ENCODE results near the gene HDAC4. TPM values are rescaled to one million over a fixed set of nuclear protein-coding genes. Genes with fewer than 3 reads are reported as not detected.

The HDAC4 gene
- total RNA-seq, 1 experiment from 2014 or later, result 5.5 TPM

DNA sequence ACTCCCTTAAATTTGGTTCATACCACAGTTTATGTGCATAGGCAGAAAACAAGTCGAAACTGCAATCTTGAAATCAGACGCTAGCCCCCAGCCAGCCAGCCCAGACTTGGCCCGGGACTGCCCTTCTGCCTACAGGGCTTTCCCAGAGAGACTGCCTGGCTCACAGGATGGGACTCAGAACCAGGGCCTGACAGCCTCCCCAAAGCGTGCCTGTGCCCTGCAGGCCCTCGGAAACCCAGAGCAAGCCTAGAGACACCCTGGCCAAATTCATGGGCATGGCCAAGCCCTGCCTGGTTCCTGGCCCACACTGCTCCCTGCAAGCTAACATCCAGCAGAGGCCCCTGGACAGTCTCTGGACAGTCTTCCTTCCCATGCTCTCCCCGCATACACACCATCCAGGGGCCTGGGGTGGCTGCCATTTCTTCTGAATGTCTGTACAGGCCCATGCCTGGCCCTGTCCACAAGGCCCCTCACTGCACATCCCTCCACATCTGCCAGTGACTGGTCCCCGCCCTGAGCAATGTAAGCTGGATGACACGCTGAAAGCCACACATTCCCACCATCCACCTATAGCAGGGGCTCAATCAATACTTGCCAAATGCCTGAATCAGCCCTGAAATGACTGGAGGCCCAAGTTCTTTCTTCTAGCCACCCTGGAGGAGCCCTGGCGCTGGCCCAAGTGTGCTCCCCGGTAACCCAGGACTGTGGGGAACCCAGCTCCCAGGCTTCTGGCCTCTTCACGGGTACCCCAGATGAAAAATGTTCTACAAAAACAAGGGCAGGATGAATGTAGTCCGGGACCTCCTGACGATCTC lies 73.1 kb downstream of the HDAC4 start:
- no peak for DNase-seq (ENCODE audit: low read depth)

- DNase-seq (ENCODE audit: low read depth), result peak; percentile 64
Observed at GRCh38 chr2:239326831-239327535, 73.8 kb downstream of the HDAC4 start.

DNA sequence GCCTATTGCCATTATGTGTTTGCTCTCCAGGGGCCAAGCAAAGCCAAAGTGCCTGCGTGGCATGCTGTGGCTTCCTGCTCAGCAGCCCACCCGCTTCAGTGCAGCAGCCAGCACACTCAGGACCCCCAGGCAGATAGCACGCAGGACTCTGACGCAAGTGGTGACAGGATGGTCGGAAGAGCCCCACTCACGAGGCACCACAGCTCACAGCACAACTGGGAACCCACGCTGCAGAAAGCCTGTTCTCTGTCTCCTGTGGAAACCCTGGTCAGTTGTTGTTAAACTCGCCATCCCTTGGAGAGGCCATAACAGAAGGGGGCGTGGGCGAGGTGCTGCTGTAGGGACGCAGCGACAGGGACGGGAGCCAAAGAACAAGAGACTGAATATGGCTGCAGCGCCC lies 76.4 kb downstream of the HDAC4 start:
- no peak for DNase-seq (ENCODE audit: low read depth)

GRCh38 chr2:239323447-239323846 lies 77.4 kb downstream of the HDAC4 start:
- no peak for DNase-seq (ENCODE audit: low read depth)

DNA sequence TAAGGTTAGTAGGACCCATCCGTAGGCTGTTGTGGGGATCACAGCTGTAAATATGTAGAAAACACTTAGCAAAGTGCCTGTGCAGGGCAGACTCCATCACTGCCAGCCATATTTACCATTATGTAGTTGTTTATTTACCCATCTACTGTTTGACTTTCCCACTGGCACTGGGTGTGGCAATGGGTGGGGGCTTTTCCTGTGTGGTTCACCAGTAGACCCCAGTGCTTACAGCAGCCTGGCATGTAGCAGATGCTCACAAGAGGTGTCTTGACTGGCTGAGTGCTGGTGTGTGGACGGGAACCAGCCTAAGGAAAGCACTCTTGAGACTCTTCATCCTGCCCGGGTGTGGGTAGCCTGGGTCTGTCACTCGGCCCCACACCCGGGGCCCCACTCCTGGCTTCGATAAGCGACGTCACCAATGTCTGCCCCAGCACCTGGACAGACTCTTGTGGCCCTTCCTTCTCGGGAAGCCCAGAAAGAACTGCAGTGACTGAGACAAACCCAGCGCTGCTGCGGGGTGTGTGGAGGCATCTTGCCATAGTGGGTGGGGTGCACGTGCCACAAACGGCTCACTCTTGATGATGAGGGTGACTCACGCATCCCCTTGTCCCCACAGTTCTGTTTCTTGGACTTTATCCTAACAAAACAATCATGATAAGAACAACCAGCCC lies 78.3 kb downstream of the HDAC4 start:
- DNase-seq (ENCODE audit: low read depth), result peak; percentile 83

GRCh38 chr2:239321596-239322415 lies 79.0 kb downstream of the HDAC4 start:
- no peak for DNase-seq (ENCODE audit: low read depth)

DNA sequence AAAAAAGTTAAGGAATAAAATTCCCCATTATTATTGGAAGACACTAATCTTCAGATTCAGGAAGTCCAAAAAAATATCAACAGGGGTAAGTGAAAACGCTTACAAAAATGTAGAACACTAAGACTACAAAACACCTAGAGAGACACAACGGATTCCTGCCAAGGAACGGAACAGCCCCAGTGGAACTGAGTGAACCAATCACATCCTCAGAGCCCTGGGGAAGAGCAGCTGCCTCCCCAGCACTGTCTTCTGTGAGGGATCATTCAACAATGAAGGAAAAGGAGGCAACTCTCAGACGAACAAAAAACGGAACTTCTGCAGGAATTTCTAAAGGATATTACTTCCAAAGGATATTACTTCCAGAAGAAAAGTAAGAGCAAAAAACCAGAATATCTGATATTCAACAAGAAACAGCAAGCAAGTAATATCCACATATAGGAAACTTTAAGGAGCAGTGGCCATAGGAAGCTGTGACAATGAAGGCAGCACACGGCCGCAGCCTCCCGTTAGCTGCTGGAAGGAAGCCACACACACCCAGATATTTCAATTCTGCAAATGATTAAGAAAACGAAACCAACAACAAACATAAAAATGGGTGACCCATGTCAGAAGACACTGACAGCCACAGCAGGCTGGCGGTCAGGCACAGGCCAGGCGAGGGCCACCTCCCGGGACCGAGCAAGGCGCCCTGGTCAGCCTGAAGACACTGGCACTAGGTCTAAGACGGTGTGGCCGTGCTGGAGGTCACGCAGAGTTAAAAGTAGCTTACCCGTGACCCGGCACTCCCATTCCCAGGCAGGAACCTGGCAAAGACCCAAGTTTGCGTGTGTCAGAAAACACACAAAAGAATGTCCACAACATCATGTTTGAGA lies 81.8 kb downstream of the HDAC4 start:
- peak; percentile 53 for DNase-seq (ENCODE audit: low read depth)

GRCh38 chr2:239318151-239318611 lies 82.6 kb downstream of the HDAC4 start:
- no peak for DNase-seq (ENCODE audit: low read depth)

- DNase-seq (ENCODE audit: low read depth), result peak; percentile 36
Observed at GRCh38 chr2:239316562-239317465, 84.0 kb downstream of the HDAC4 start.

DNA sequence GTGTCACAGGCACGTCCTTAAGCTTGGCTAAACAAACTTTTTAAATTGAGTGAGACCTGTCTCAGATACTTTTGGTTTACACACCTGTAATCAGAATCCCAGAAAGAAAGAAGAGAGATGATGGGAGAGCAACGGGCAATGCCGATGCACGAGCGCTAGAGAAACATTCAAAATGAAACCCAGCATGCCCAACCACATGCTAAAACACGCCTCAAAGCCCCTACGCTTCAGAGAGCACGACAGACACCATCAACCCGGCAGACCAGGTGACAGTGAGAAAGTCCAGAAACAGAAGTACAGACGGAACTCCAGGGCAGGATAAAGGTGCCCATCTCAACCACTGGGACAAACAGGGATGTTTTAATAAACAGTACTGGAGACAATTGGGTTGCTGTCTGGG lies 85.5 kb downstream of the HDAC4 start:
- no peak for DNase-seq (ENCODE audit: low read depth)

DNA sequence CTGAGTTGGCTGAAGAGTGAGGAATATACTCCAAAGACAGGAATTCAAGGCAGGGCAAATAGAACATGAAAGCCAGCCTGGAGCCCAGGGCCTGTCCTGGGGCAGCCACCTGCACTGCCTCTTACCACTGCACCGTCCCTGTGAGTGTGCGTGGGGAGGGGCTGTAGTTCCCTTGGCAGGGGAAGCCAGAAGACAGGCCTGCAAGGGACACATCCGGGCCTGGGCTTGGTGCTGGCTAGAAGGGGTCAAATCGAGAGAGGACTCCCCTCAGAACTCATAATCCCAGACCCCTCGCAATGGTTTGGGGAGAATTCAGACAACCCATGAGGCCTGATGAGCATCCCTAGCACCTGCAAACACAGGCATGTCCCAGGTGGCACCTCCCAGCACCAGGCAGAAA lies 87.0 kb downstream of the HDAC4 start:
- no peak for DNase-seq (ENCODE audit: low read depth)

DNA sequence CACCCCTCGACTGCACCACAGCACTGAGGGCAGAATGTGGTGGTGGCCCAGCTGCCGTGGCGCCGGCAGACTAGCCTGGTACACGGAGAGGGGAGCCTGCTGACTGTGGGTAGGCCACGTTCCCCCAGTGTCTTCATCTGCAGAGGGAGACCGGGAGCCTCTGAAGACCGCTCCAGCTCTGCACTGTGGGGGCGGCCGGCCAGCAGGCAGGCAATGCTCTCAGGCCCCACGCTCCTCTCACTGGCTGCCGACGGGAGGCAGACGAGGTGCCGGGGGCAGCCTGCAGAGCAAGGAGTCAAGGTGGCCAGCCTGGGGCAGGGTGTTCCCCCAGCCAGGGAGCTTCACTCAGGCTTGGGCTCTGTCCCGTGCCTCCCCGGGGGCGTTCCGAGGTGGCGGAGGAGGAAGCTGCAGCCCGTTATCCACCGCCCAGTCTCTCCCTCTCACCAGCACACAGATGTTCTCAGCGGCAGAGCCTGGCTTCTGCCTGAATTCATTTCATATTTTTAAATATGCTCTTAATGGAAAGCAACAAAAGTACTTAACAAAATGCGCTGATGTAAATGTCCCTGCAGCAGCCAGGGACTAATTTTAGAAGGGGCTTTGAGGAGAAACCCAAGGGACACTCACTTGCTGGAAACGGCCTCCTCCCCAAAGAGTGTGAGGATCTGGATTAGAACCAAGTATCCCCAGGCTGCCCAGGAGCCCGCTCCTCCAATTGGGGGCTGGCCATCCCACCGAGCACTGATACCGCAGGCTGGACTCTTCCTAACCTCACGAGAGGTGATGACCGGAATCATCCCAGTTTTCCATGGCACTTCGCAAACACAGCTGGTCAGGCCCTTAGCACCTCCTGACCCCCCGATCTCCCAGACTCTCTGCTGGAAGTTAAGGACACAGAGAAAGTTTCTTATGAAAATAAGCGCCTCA lies 87.8 kb downstream of the HDAC4 start:
- no peak for DNase-seq (ENCODE audit: low read depth)

DNA sequence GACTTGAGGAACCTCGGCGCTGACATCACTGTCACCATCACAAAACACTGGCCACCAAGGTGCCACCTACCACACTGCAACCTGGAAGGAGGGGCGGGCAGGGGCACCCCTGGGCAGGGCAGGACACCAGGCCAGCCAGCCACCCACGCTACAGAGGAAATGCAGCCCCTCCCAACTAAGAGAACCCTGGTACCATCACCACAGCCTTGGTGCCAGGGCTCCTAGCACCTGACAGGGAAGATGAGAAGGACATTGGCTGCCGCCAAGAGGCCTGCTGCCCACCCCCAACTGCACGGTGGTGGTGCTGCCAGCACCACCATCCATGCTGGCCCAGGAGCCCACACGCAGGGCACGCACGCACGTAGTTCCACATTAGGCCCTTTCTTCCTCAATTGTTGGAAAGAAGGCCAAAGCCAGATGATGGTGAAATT lies 88.7 kb downstream of the HDAC4 start:
- no peak for DNase-seq (ENCODE audit: low read depth)

DNA sequence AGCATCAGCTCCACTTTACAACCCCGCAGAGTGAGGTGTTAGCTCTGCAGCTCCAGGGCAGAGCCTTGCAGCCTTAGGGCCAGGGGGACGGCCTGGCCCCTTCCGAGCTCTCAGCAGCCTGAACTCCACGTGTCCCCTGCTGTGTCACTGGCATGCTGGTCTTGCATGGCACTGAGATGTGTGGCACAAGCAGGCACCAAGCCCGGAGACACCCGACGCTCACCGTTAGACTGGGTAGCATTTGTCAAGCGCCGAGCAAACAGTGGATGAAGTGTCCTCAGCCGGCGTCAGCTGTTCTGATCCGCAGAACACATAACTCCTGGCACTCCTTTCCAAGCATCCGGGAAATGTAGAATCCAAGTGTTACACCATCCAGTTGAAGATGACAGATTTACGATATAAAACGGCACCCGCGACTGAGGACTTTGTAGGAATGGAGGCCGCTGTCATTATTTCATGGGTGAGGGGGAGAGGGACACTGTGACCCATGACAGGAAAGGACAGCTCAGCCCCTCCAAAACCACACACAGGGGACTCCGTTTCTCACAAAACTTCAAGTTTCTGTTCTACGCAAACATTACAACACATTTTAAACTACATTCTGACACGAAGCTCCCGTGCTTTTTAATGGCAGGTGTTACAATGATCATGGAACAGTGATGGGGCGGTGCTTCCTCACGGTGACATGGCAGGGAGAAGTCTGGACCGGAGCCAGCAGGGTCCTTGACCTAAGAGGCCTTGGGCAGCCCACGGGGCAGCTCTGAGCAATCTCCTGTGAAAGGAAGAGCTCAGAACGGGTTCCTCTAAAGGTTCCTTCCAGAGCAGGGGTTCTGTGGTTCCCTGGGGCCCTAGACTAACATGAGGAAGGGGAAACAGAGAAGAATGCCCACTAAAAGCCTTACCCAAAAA lies 89.4 kb downstream of the HDAC4 start:
- no peak for DNase-seq (ENCODE audit: low read depth)

DNA sequence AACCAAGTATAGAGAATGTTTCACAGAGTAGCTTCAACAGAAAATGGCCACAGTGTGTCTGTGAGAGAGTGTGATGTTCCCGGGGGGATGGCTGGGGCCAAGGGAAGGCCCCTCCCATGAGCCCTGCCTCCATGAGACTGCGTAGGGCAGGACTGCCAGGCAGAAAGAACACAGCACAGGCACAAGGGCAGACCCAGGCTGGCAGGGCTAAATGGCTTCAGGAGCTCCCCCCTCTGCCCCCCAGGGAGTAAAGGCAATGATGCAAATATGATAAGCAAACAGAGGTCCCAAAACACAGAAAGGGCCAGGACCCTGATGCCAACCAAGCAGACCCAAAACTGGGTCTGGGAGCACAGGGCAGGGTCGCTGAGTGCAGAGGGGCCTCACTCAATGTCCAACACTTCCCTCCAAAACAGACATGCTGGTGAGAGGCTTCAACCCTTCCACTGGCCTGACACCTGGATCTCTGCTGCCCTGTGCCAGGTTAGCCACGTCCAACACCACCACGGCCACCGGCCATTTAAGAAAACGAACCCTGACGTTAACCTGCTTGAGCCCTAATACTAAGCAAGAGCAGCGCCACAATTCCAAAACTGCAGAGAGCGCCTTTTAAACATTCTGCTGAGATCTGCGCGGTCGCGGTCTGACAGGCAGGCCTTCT lies 90.3 kb downstream of the HDAC4 start:
- DNase-seq (ENCODE audit: low read depth), result no peak

DNA sequence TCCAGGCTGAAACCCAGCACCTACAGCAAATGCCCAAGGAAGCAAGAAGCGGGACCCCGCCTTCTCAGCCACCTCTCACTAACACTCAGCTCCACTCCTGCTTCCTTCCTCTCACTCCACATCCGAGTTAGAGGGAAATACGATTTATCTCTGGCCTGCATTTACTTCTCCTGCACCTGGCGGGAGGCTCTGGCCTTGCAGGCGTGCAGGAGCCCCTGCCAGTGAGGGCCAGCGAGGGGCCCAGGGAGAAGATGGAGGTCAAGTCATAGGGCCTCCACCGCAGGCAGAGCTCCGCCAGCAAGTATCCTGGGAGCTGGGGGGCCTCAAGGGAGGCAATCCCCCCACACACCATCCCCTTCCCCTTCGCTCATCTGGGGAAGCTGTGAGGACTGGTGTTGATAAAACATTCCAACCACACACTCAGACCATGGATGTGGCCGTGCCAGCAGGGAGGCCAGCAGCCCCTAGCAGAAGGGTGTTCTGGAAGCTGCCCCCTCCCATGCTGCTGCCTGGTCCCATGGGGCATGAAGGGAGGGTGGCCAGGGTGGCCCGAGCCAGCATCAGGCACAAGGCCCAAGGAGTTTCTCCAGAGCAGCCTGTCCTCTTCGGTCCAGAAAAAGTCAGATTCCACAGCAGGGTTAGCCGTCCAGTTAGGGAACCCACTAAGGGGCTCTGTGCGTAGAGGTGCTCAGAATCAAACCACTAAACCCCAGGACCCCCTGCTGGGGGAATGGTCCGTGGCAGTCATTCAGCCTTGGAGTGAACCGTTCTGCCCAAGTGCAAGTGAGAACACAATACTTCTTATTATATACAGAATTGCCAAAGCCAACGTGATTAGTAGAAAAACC lies 91.2 kb downstream of the HDAC4 start:
- DNase-seq (ENCODE audit: low read depth), result no peak
